Hypothalamus (tissue), 51 donors: Measurements from ENCODE around the gene PGLYRP4.

Experiments
- DNase-seq, 51 donors: peaks; one replicate each; lab custom pipeline; 2025; lab: John Stamatoyannopoulos, UW

Gene PGLYRP4

GRCh38 chr1:153380711-153381110 is 32.1 kb upstream of the PGLYRP4 start:
- no peak for DNase-seq

- no peak for DNase-seq
Observed at GRCh38 chr1:153379591-153379990, 30.9 kb upstream of the PGLYRP4 start.

- no peak for DNase-seq
Observed at GRCh38 chr1:153375511-153375910, 26.9 kb upstream of the PGLYRP4 start, which contains the start of gene S100A12. TSS of gene S100A12 (minus strand) at chr1:153375621. CDS start at chr1:153374592, 1,029 bp downstream.

- DNase-seq, result no peak
Observed at GRCh38 chr1:153374071-153374470, 25.4 kb upstream of the PGLYRP4 start.

- DNase-seq, result no peak
Observed at GRCh38 chr1:153372571-153372970, 23.9 kb upstream of the PGLYRP4 start.

GRCh38 chr1:153371231-153371630 is 22.6 kb upstream of the PGLYRP4 start:
- DNase-seq, result no peak

GRCh38 chr1:153370146-153370545 is 21.5 kb upstream of the PGLYRP4 start:
- no peak for DNase-seq

GRCh38 chr1:153368495-153368894 is 19.9 kb upstream of the PGLYRP4 start:
- no peak for DNase-seq

- DNase-seq, result no peak
Observed at GRCh38 chr1:153367090-153367489, 18.4 kb upstream of the PGLYRP4 start.

- DNase-seq, result no peak
Observed at GRCh38 chr1:153366261-153366660, 17.6 kb upstream of the PGLYRP4 start.

GRCh38 chr1:153365696-153366095 is 17.1 kb upstream of the PGLYRP4 start:
- DNase-seq, result no peak

- DNase-seq, result no peak
Observed at GRCh38 chr1:153364766-153365666, 16.4 kb upstream of the PGLYRP4 start.

- DNase-seq, result no peak
Observed at GRCh38 chr1:153364156-153364555, 15.5 kb upstream of the PGLYRP4 start.

GRCh38 chr1:153363641-153364040 is 15.0 kb upstream of the PGLYRP4 start:
- DNase-seq, result no peak

- no peak for DNase-seq
Observed at GRCh38 chr1:153362187-153362775, 13.6 kb upstream of the PGLYRP4 start.

- no peak for DNase-seq
Observed at GRCh38 chr1:153361480-153362109, 13.0 kb upstream of the PGLYRP4 start.

- DNase-seq, result no peak
Observed at GRCh38 chr1:153360592-153361479, 12.2 kb upstream of the PGLYRP4 start.

- DNase-seq, result no peak
Observed at GRCh38 chr1:153360190-153360589, 11.5 kb upstream of the PGLYRP4 start.

- DNase-seq, result no peak
Observed at GRCh38 chr1:153359241-153359640, 10.6 kb upstream of the PGLYRP4 start.

GRCh38 chr1:153358691-153358975 is 10.0 kb upstream of the PGLYRP4 start:
- no peak for DNase-seq
